Osteocyte (in vitro differentiated cells): Measurements from ENCODE around the gene PLA2G4A. TPM values are rescaled to one million over a fixed set of nuclear protein-coding genes. Genes with fewer than 3 reads are reported as not detected.

ENCODE experiments used
- DNase-seq: peaks from one replicate; pipeline ENCODE4 v3.0.0; 2021; ENCODE audit warnings: mixed read lengths; ENCODE audit not compliant: unreplicated experiment; ENCODE audit errors: extremely low spot score
- H3K27ac Mint-ChIP-seq: one replicate; pipeline ENCODE4 v1.8.0; 2021; ENCODE audit warnings: mild to moderate bottlenecking, mixed read lengths; ENCODE audit not compliant: unreplicated experiment
- H3K27me3 Mint-ChIP-seq: one replicate; pipeline ENCODE4 v1.8.0; 2021; ENCODE audit warnings: mixed read lengths; ENCODE audit not compliant: unreplicated experiment
- H3K36me3 Mint-ChIP-seq: one replicate; pipeline ENCODE4 v1.8.0; 2021; ENCODE audit warnings: mixed read lengths; ENCODE audit not compliant: unreplicated experiment
- H3K4me1 Mint-ChIP-seq: one replicate; pipeline ENCODE4 v1.8.0; 2021; ENCODE audit warnings: mixed read lengths; ENCODE audit not compliant: unreplicated experiment
- H3K4me3 Mint-ChIP-seq: one replicate; pipeline ENCODE4 v1.8.0; 2021; ENCODE audit warnings: mild to moderate bottlenecking, moderate library complexity, mixed read lengths; ENCODE audit not compliant: unreplicated experiment
- H3K9me3 Mint-ChIP-seq: one replicate; pipeline ENCODE4 v1.8.0; 2021; ENCODE audit warnings: mixed read lengths; ENCODE audit not compliant: unreplicated experiment
- total RNA-seq: library from RNA; stranded (reverse); gene quantifications from 2 replicates; pipeline ENCODE4 v1.2.1, GENCODE V29; 2021
- TF ChIP-seq, protein P1 (sequence below): fragments of 200-600 bp; sonication (generic); IDR thresholded peaks from 2 replicates; pipeline ENCODE4 v1.5.0; 2021; ENCODE audit warnings: antibody characterized with exemption, mild to moderate bottlenecking, moderate library complexity

The PLA2G4A gene
- total RNA-seq, 1 donor from 2014 or later, result 2.4 TPM

DNA sequence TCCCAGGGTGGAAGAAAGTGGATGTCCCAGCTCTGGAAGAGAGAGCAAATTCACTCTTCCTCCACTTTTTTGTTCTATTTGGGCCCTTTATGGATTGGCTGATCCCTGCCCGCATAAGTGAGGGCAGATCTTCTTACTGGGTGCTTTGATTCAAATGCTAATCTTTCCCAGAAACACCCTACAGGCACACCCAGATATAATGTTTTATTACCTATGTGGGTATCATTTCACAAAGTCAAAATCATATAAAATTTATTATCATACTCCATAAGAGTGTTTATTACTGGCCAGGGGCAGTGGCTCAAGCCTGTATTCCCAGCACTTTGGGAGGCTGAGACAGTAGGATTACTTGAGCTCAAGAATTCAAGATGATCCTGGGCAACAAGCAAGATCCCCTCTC lies 16.9 kb upstream of the PLA2G4A start:
- H3K27ac Mint-ChIP-seq, result peak overlapping the region; percentile 93
- H3K9me3 Mint-ChIP-seq, result no peaks in the 10 kb centered on the region
- TF ChIP-seq, protein P1, sequence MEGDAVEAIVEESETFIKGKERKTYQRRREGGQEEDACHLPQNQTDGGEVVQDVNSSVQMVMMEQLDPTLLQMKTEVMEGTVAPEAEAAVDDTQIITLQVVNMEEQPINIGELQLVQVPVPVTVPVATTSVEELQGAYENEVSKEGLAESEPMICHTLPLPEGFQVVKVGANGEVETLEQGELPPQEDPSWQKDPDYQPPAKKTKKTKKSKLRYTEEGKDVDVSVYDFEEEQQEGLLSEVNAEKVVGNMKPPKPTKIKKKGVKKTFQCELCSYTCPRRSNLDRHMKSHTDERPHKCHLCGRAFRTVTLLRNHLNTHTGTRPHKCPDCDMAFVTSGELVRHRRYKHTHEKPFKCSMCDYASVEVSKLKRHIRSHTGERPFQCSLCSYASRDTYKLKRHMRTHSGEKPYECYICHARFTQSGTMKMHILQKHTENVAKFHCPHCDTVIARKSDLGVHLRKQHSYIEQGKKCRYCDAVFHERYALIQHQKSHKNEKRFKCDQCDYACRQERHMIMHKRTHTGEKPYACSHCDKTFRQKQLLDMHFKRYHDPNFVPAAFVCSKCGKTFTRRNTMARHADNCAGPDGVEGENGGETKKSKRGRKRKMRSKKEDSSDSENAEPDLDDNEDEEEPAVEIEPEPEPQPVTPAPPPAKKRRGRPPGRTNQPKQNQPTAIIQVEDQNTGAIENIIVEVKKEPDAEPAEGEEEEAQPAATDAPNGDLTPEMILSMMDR, result no peak
- DNase-seq, result no peak
- no peak overlapping the region for H3K4me3 Mint-ChIP-seq
- peaks cover 18% of the 10 kb centered on the region for H3K4me1 Mint-ChIP-seq
- no peaks in the 10 kb centered on the region for H3K36me3 Mint-ChIP-seq
- H3K27me3 Mint-ChIP-seq, result no peaks in the 10 kb centered on the region

DNA sequence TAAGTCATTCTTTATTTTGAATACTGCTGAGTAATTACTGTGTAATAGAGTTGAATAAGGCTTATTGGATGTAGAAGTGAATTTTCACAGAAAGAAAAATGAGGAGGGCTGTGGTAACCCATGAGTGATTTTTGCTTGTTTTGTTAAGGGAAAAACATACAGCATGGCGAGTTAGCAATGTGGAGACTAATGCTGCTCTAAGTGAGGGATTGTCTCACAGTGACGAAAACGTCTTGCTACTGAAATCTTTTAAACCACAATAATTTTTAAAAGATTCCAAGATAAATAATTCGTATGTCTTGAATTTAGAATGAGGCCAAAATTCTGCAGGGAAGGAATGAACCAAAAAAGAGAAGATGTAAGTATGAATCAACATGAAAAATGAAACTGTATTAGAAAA lies 16.2 kb upstream of the PLA2G4A start:
- no peaks in the 10 kb centered on the region for H3K27me3 Mint-ChIP-seq
- H3K9me3 Mint-ChIP-seq, result no peaks in the 10 kb centered on the region
- TF ChIP-seq, protein P1, result no peak
- no peak for DNase-seq
- H3K4me3 Mint-ChIP-seq, result peak overlapping the region; percentile 67
- H3K27ac Mint-ChIP-seq, result peak overlapping the region; percentile 93
- H3K36me3 Mint-ChIP-seq, result no peaks in the 10 kb centered on the region
- peaks cover 18% of the 10 kb centered on the region for H3K4me1 Mint-ChIP-seq

DNA sequence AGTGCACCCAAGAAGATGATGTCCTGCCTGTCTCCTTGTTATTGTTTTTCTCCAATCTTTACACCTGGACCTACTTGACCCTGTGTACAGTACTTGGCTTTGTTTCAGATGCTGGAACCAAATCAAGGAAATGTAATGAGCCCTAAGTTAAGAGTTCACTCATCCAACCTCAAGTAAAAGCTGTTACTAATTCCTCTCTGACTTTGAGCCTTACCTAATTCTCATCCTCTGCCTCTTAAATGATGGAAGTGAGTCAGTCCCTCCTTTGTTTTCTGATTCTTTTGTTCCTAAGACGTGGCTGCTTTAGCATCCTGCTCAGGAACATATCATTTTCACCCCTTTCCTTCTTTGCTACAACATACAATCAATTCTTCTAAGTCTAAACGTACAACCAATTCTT lies 15.3 kb upstream of the PLA2G4A start:
- no peak for DNase-seq
- peaks cover 22% of the 10 kb centered on the region for H3K4me1 Mint-ChIP-seq
- H3K4me3 Mint-ChIP-seq, result no peak overlapping the region
- TF ChIP-seq, protein P1, result no peak
- no peaks in the 10 kb centered on the region for H3K36me3 Mint-ChIP-seq
- H3K27me3 Mint-ChIP-seq, result no peaks in the 10 kb centered on the region
- H3K27ac Mint-ChIP-seq, result peak overlapping the region; percentile 61
- H3K9me3 Mint-ChIP-seq, result no peaks in the 10 kb centered on the region

DNA sequence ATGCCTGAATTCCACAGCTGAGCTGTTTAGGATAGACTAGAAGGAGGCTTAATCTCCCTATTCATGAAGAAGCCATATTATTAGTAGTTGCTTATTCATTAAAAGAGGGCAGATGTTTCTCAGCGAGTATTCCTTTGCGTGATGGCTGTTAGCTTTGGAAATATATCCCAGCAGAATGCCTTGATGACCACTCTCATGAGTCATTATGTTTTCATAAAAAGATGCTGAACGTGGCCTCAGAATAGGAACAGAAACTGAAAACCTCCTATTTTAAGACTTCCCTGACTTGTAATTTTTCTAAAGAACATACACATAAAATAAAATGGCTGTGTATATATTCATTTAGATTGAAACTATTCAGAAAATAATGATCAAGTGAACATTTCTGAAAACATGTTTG lies 9.6 kb upstream of the PLA2G4A start:
- TF ChIP-seq, protein P1, result no peak
- peaks cover 18% of the 10 kb centered on the region for H3K4me1 Mint-ChIP-seq
- H3K27me3 Mint-ChIP-seq, result peaks cover 8% of the 10 kb centered on the region
- H3K9me3 Mint-ChIP-seq, result no peaks in the 10 kb centered on the region
- no peaks in the 10 kb centered on the region for H3K36me3 Mint-ChIP-seq
- H3K27ac Mint-ChIP-seq, result peak overlapping the region; percentile 80
- no peak overlapping the region for H3K4me3 Mint-ChIP-seq
- no peak for DNase-seq

DNA sequence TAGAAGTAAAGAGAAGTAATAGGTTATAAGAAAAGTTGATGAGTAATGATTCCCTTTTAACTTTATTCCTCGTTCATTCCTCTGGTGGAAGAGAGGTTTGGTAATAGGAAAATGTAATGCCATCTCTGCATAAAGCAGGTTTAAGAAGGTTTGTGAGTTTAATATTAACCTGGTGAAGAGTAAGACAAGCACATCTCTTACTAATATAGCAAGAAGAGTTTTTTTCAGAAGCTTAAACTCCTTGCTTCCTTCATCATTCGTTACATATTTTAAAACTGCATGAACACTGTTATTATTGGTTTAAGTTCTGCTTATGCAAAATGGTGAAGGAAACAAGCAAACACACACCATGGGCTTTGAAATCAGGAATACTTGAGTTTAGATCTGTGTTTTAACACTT lies 9.2 kb upstream of the PLA2G4A start:
- no peak overlapping the region for H3K4me3 Mint-ChIP-seq

More for the DNA sequence above, 9.2 kb upstream of the PLA2G4A start:
- no peak for DNase-seq
- Mint-ChIP-seq H3K27ac (peak overlapping the region; percentile 80), H3K9me3 (no peaks in the 10 kb centered on the region), H3K27me3 (peaks cover 9% of the 10 kb centered on the region), H3K4me1 (peaks cover 18% of the 10 kb centered on the region), H3K36me3 (no peaks in the 10 kb centered on the region)
- TF ChIP-seq, protein P1, result no peak
